GM21737 (cell line): ENCODE data around the gene MYO1A.

ENCODE experiments used
- ATAC-seq: cut with Tn5 transposase; IDR thresholded peaks from one replicate; pipeline ENCODE4 v1.9.1; 2021; ENCODE audit warnings: mild to moderate bottlenecking, moderate library complexity; ENCODE audit not compliant: unreplicated experiment

The MYO1A gene

GRCh38 chr12:57049890-57050289, at the start of gene MYO1A:
Gene MYO1A (minus strand): TSS chr12:57050129. CDS start chr12:57048323, 1,806 bp downstream.
- ATAC-seq = no peak

- ATAC-seq = no peak
These were observed 49.3 kb upstream of the MYO1A start for GRCh38 chr12:57099047-57099714.

GRCh38 chr12:57098546-57098945, 48.6 kb upstream of the MYO1A start:
- ATAC-seq = no peak

GRCh38 chr12:57097554-57097835, 47.6 kb upstream of the MYO1A start:
- no peak for ATAC-seq

- no peak for ATAC-seq
These were observed 47.0 kb upstream of the MYO1A start for GRCh38 chr12:57096748-57097553.

GRCh38 chr12:57096099-57096572, 46.2 kb upstream of the MYO1A start:
- no peak for ATAC-seq

GRCh38 chr12:57095440-57095839, 45.5 kb upstream of the MYO1A start:
- no peak for ATAC-seq

GRCh38 chr12:57094208-57095160, 44.6 kb upstream of the MYO1A start:
- ATAC-seq = no peak

- ATAC-seq = no peak
These were observed 43.7 kb upstream of the MYO1A start for GRCh38 chr12:57093415-57094207.

GRCh38 chr12:57092876-57093414, 43.0 kb upstream of the MYO1A start:
- ATAC-seq = no peak

- ATAC-seq = no peak
These were observed 42.6 kb upstream of the MYO1A start for GRCh38 chr12:57092529-57092862.

GRCh38 chr12:57091638-57092528, 42.0 kb upstream of the MYO1A start:
- ATAC-seq = no peak

- ATAC-seq = no peak
These were observed 41.2 kb upstream of the MYO1A start for GRCh38 chr12:57090924-57091637.

GRCh38 chr12:57090490-57090889, 40.6 kb upstream of the MYO1A start:
- no peak for ATAC-seq

GRCh38 chr12:57089271-57090245, 39.6 kb upstream of the MYO1A start:
- no peak for ATAC-seq

- ATAC-seq = peak; percentile 47
These were observed 38.7 kb upstream of the MYO1A start, which contains the start of gene NAB2 for GRCh38 chr12:57088354-57089270. Gene NAB2 (plus strand): TSS chr12:57089114. CDS start chr12:57089272, 158 bp downstream.
